ENCODE data around the gene WFS1.

Gene WFS1

DNA sequence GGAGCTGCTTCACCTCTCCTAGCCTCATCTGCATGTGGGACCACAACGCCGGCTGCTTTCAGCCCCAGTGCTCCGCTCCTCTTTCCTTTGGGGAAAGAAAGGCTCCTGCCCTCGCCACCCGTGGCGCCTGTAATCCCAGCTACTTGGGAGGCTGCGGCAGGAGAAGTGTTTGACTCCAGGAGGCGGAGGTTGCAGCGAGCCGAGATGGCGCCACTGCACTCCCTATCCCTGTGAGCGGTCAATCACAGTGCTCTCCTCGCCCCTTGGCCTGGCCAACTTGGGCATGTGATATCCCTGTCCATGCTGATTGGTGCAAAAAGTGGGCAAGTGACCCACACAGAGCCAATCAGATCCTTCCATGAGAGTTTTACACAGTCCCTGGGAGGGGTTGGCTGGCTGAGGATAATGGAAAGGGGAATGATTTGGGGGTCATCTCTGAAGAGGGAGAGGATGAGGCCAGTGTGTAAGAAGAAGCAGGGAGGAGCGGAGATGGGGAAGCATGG, 56.2 kb downstream of the WFS1 start:
- H3K27me3 ChIP-seq: peaks cover 51% of the 10 kb centered on the region

GRCh38 chr4:6326312-6327060, 56.8 kb downstream of the WFS1 start:
- no peaks in the 10 kb centered on the region for H3K36me3 ChIP-seq
- H3K4me3 ChIP-seq (ENCODE audit: low read depth in 1 of 2, low read length in 1 of 2): no peak overlapping the region
- H3K27ac ChIP-seq: no peak overlapping the region
- H3K4me1 ChIP-seq (ENCODE audit: control insufficient read depth in 1 of 2, insufficient read depth in 1 of 2, low read depth in 1 of 2, low read length in 1 of 2): peaks cover 8 to 11% of the 10 kb centered on the region in 2 experiments
- H3K9me3 ChIP-seq: no peaks in the 10 kb centered on the region
- H3K27me3 ChIP-seq: peaks cover 49% of the 10 kb centered on the region
- no peak for TF ChIP-seq CTCF (IDR thresholded peaks at IDR 0.05)

More for the DNA sequence above, 56.2 kb downstream of the WFS1 start:
- Histone ChIP-seq H3K9me3 (no peaks in the 10 kb centered on the region), H3K4me1 (ENCODE audit: control insufficient read depth in 1 of 2, insufficient read depth in 1 of 2, low read depth in 1 of 2, low read length in 1 of 2) (peaks cover 8 to 11% of the 10 kb centered on the region in 2 experiments), H3K36me3 (no peaks in the 10 kb centered on the region), H3K4me3 (ENCODE audit: low read depth in 1 of 2, low read length in 1 of 2) (no peak overlapping the region), H3K27ac (no peak overlapping the region)
- TF ChIP-seq CTCF (IDR thresholded peaks at IDR 0.05): no peak

DNA sequence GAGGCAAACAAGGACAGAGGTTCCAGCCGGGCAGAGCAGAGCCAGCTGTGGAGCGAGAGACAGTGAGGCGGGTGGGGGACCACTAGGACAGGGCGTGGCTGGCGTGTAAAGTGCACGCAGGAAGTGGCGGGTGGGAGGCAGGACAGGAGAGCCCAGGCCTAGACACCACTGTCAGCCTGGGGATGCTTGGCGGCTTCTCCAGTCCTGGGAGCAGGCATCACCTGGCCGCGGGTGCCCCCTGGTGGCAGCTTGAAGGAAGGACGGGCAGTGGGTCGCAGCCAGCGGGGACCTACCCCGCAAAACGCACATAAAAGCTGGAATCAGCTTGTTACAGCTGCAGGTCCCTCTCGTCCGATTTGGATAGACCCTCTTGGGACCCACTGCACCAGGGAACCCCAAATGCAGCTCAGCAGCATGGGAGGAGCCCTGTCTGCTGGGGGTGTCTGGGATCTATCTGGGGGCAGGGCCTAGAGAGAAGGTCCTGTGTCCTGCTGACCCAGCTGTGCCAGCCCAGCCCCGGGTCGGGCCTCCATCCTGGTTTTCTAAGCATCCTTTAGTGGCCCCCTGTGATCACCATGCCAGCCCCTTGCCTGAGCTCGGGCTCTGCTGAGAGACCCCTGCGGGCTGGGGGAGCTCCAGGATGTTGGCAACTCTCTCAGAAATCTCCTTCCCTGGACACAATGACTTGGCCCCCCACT, 57.7 kb downstream of the WFS1 start:
- Histone ChIP-seq H3K9me3 (no peaks in the 10 kb centered on the region), H3K4me1 (ENCODE audit: control insufficient read depth in 1 of 2, insufficient read depth in 1 of 2, low read depth in 1 of 2, low read length in 1 of 2) (peaks cover 8 to 11% of the 10 kb centered on the region in 2 experiments)

GRCh38 chr4:6328526-6328925, 58.9 kb downstream of the WFS1 start:
- Histone ChIP-seq H3K27ac (no peak overlapping the region), H3K27me3 (peaks cover 36% of the 10 kb centered on the region), H3K9me3 (no peaks in the 10 kb centered on the region), H3K4me3 (ENCODE audit: low read depth in 1 of 2, low read length in 1 of 2) (no peak overlapping the region), H3K36me3 (no peaks in the 10 kb centered on the region), H3K4me1 (ENCODE audit: control insufficient read depth in 1 of 2, insufficient read depth in 1 of 2, low read depth in 1 of 2, low read length in 1 of 2) (peaks cover 8 to 11% of the 10 kb centered on the region in 2 experiments)
- no peak for TF ChIP-seq CTCF (IDR thresholded peaks at IDR 0.05)

More for the DNA sequence above, 57.7 kb downstream of the WFS1 start:
- Histone ChIP-seq H3K4me3 (ENCODE audit: low read depth in 1 of 2, low read length in 1 of 2) (no peak overlapping the region), H3K27ac (no peak overlapping the region), H3K36me3 (no peaks in the 10 kb centered on the region), H3K27me3 (peaks cover 47% of the 10 kb centered on the region)
- peak; percentile 76 for TF ChIP-seq CTCF (IDR thresholded peaks at IDR 0.05)

GRCh38 chr4:6329478-6330383, 60.1 kb downstream of the WFS1 start:
- H3K27ac ChIP-seq: no peak overlapping the region
- H3K36me3 ChIP-seq: no peaks in the 10 kb centered on the region
- no peaks in the 10 kb centered on the region for H3K9me3 ChIP-seq
- no peak for TF ChIP-seq CTCF (IDR thresholded peaks at IDR 0.05)
- H3K4me3 ChIP-seq (ENCODE audit: low read depth in 1 of 2, low read length in 1 of 2): no peak overlapping the region
- H3K4me1 ChIP-seq (ENCODE audit: control insufficient read depth in 1 of 2, insufficient read depth in 1 of 2, low read depth in 1 of 2, low read length in 1 of 2): peaks cover 5 to 6% of the 10 kb centered on the region in 2 experiments
- H3K27me3 ChIP-seq: peaks cover 24% of the 10 kb centered on the region
